GM19240 (cell line): ENCODE measurements around the gene ARID1B.

Experiments
- DNase-seq: peaks from one replicate; pipeline ENCODE4 v3.0.0; 2011; ENCODE audit warnings: low spot score; ENCODE audit not compliant: insufficient read length

ARID1B gene

GRCh38 chr6:157148391-157149323 lies 371.5 kb downstream of the ARID1B start:
- DNase-seq, result no peak

GRCh38 chr6:157150076-157150475 lies 372.9 kb downstream of the ARID1B start:
- no peak for DNase-seq

GRCh38 chr6:157151029-157151428 lies 373.9 kb downstream of the ARID1B start:
- no peak for DNase-seq

- no peak for DNase-seq
Measured at GRCh38 chr6:157151989-157152388, 374.8 kb downstream of the ARID1B start.

- no peak for DNase-seq
Measured at GRCh38 chr6:157152556-157152955, 375.4 kb downstream of the ARID1B start.

- DNase-seq, result no peak
Measured at GRCh38 chr6:157155804-157156203, 378.6 kb downstream of the ARID1B start.

- DNase-seq, result no peak
Measured at GRCh38 chr6:157157258-157157657, 380.1 kb downstream of the ARID1B start.

- no peak for DNase-seq
Measured at GRCh38 chr6:157158456-157158855, 381.3 kb downstream of the ARID1B start.

GRCh38 chr6:157158897-157159296 lies 381.7 kb downstream of the ARID1B start:
- no peak for DNase-seq

- no peak for DNase-seq
Measured at GRCh38 chr6:157159348-157159747, 382.2 kb downstream of the ARID1B start.

- DNase-seq, result no peak
Measured at GRCh38 chr6:157161912-157162311, 384.7 kb downstream of the ARID1B start.

- DNase-seq, result no peak
Measured at GRCh38 chr6:157162766-157163433, 385.7 kb downstream of the ARID1B start.

GRCh38 chr6:157163434-157164159 lies 386.4 kb downstream of the ARID1B start:
- no peak for DNase-seq

- DNase-seq, result no peak
Measured at GRCh38 chr6:157164972-157165371, 387.8 kb downstream of the ARID1B start.

GRCh38 chr6:157166784-157167183 lies 389.6 kb downstream of the ARID1B start:
- DNase-seq, result no peak

GRCh38 chr6:157167837-157168236 lies 390.7 kb downstream of the ARID1B start:
- DNase-seq, result no peak

- no peak for DNase-seq
Measured at GRCh38 chr6:157168471-157168870, 391.3 kb downstream of the ARID1B start.

- no peak for DNase-seq
Measured at GRCh38 chr6:157169226-157169625, 392.0 kb downstream of the ARID1B start.

- no peak for DNase-seq
Measured at GRCh38 chr6:157169656-157170055, 392.5 kb downstream of the ARID1B start.

- no peak for DNase-seq
Measured at GRCh38 chr6:157170535-157170934, 393.4 kb downstream of the ARID1B start.

GRCh38 chr6:157171801-157172200 lies 394.6 kb downstream of the ARID1B start:
- DNase-seq, result no peak

GRCh38 chr6:157172231-157172701 lies 395.1 kb downstream of the ARID1B start:
- no peak for DNase-seq
